ENCODE data around the gene SEPSECS.

SEPSECS gene

GRCh38 chr4:25159837-25160713 is at the start of gene SEPSECS (continued):
- TF ChIP-seq ZBTB44 (tag by site-specific recombination; IDR thresholded peaks at IDR 0.05), result no peak
- TF ChIP-seq ZNF701 (tag by site-specific recombination; IDR thresholded peaks at IDR 0.05), result no peak
- TF ChIP-seq ZNF132 (tag by site-specific recombination; IDR thresholded peaks at IDR 0.05; ENCODE audit: borderline replicate concordance), result no peak
- peak; percentile 68 for TF ChIP-seq ZNF600 (tag by site-specific recombination; IDR thresholded peaks at IDR 0.05)
- no peak for TF ChIP-seq ZBTB48 (tag by site-specific recombination; IDR thresholded peaks at IDR 0.05)
- no peak for TF ChIP-seq ZNF211 (tag by site-specific recombination; IDR thresholded peaks at IDR 0.05; ENCODE audit: low read depth)
- TF ChIP-seq ZBTB6 (tag by site-specific recombination; IDR thresholded peaks at IDR 0.05), result no peak
- TF ChIP-seq PRDM1 (tag by site-specific recombination; IDR thresholded peaks at IDR 0.05), result no peak
- TF ChIP-seq ZFP69B (tag by site-specific recombination; IDR thresholded peaks at IDR 0.05), result no peak
- no peak for TF ChIP-seq REPIN1 (tag by site-specific recombination; IDR thresholded peaks at IDR 0.05; ENCODE audit: low read depth)
- no peak for TF ChIP-seq ZNF654 (tag by site-specific recombination; IDR thresholded peaks at IDR 0.05; ENCODE audit: low read depth)
- no peak for TF ChIP-seq BCL11B (tag by site-specific recombination; IDR thresholded peaks at IDR 0.05; ENCODE audit: low read depth)
- TF ChIP-seq ZNF292 (tag by site-specific recombination; IDR thresholded peaks at IDR 0.05; ENCODE audit: borderline replicate concordance, low read depth), result no peak
- no peak for TF ChIP-seq ZNF114 (tag by site-specific recombination; IDR thresholded peaks at IDR 0.05)
- no peak for TF ChIP-seq ZNF707 (tag by site-specific recombination; IDR thresholded peaks at IDR 0.05)
- no peak for TF ChIP-seq ZNF548 (tag by site-specific recombination; IDR thresholded peaks at IDR 0.05)
- no peak for TF ChIP-seq ZNF791 (tag by site-specific recombination; IDR thresholded peaks at IDR 0.05)
- 0 out of 2 replicates have a peak, but pooled peaks have one; percentile 16 for TF ChIP-seq ZFP37 (tag by site-specific recombination; IDR thresholded peaks at IDR 0.05)
- TF ChIP-seq AEBP2 (tag by site-specific recombination; IDR thresholded peaks at IDR 0.05; ENCODE audit: borderline replicate concordance), result no peak
- no peak for TF ChIP-seq ZNF423 (tag by site-specific recombination; IDR thresholded peaks at IDR 0.05)
- TF ChIP-seq ZNF747 (tag by site-specific recombination; IDR thresholded peaks at IDR 0.05), result no peak
- TF ChIP-seq PATZ1 (tag by site-specific recombination; IDR thresholded peaks at IDR 0.05), result peak; percentile 14; the same call in 1 of the 2 replicates
- no peak for TF ChIP-seq ZNF138 (tag by site-specific recombination; IDR thresholded peaks at IDR 0.05; ENCODE audit: borderline replicate concordance)
- TF ChIP-seq ZNF558 (tag by site-specific recombination; IDR thresholded peaks at IDR 0.05), result no peak
- no peak for TF ChIP-seq MEIS1 (CRISPR knock-in tag; IDR thresholded peaks at IDR 0.05; ENCODE audit: borderline replicate concordance)
- TF ChIP-seq ZNF624 (tag by site-specific recombination; IDR thresholded peaks at IDR 0.05), result no peak
- TF ChIP-seq REST (tag by site-specific recombination; IDR thresholded peaks at IDR 0.05), result no peak
- TF ChIP-seq ZNF366 (tag by site-specific recombination; conservative IDR thresholded peaks at IDR 0.05), result no peak
- TF ChIP-seq ZNF664 (tag by site-specific recombination; IDR thresholded peaks at IDR 0.05), result no peak
